Measurements from ENCODE around the gene S100A8. TPM values are rescaled to one million over a fixed set of nuclear protein-coding genes. Genes with fewer than 3 reads are reported as not detected.

S100A8 gene
- polyA plus RNA-seq, 1 donor (not counting 4 experiments of a cell fraction or from before 2014, with no cell fraction given) = 403 TPM

DNA sequence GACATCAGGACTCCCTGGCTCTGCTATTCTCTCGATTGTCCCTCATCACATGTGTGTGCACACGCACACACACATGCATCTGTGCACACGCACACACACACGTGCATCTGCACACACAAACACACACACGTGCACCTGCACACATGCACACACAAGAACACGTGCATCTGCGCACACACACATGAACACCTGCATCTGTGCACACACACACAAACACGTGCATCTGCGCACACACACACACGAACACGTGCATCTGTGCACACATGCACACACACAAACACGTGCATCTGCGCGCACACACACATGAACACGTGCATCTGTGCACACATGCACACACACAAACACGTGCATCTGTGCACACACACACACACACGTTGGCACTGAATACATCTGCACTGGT, 40.1 kb upstream of the S100A8 start:
- Histone ChIP-seq H3K4me3 (ENCODE audit: control insufficient read depth in 2 of 3, extremely low read depth in 1 of 3, insufficient read depth in 2 of 3, low read depth in 1 of 3, low read length in 3 of 3) (no peak overlapping the region), H2AFZ (ENCODE audit: control insufficient read depth, low read length) (no peak overlapping the region), H3K4me1 (ENCODE audit: control insufficient read depth, extremely low read depth, insufficient read depth, low read length) (peaks cover 7% of the 10 kb centered on the region), H3K9me1 (ENCODE audit: control insufficient read depth, extremely low read depth, insufficient read depth, low read length) (no peaks in the 10 kb centered on the region), H3K9me3 (ENCODE audit: control insufficient read depth, low read depth, low read length) (no peaks in the 10 kb centered on the region), H3K4me2 (ENCODE audit: control insufficient read depth, extremely low read depth, insufficient read depth, low read depth, low read length) (no peak overlapping the region), H3K27ac (ENCODE audit: control insufficient read depth, insufficient read depth, low read length) (no peak overlapping the region), H3K27me3 (ENCODE audit: control insufficient read depth, extremely low read depth, insufficient read depth, low read length) (peaks cover 13% of the 10 kb centered on the region), H4K20me1 (ENCODE audit: control insufficient read depth, extremely low read depth, insufficient read depth, low read length) (no peaks in the 10 kb centered on the region), H3K9ac (ENCODE audit: control insufficient read depth, extremely low read depth, insufficient read depth, low read length) (no peak overlapping the region), H3K79me2 (ENCODE audit: control insufficient read depth, insufficient read depth, low read length) (no peaks in the 10 kb centered on the region), H3K36me3 (ENCODE audit: control insufficient read depth in 2 of 2, extremely low read depth in 1 of 2, insufficient read depth in 2 of 2, low read length in 2 of 2) (no peaks in the 10 kb centered on the region)
- dilution Hi-C loops (cut with MboI; ENCODE audit: extremely low pct_ligation_motif_present, low sequenced_read_pairs) = no loop called here
- TF ChIP-seq EZH2 (IDR thresholded peaks at IDR 0.05; ENCODE audit: low read length) = no peak
- TF ChIP-seq, protein P1, sequence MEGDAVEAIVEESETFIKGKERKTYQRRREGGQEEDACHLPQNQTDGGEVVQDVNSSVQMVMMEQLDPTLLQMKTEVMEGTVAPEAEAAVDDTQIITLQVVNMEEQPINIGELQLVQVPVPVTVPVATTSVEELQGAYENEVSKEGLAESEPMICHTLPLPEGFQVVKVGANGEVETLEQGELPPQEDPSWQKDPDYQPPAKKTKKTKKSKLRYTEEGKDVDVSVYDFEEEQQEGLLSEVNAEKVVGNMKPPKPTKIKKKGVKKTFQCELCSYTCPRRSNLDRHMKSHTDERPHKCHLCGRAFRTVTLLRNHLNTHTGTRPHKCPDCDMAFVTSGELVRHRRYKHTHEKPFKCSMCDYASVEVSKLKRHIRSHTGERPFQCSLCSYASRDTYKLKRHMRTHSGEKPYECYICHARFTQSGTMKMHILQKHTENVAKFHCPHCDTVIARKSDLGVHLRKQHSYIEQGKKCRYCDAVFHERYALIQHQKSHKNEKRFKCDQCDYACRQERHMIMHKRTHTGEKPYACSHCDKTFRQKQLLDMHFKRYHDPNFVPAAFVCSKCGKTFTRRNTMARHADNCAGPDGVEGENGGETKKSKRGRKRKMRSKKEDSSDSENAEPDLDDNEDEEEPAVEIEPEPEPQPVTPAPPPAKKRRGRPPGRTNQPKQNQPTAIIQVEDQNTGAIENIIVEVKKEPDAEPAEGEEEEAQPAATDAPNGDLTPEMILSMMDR (optimal IDR thresholded peaks at IDR 0.05 in 1 of 3, IDR thresholded peaks at IDR 0.05 in 1 of 3, conservative IDR thresholded peaks at IDR 0.05 in 1 of 3; ENCODE audit: extremely low read depth in 1 of 3, insufficient read depth in 2 of 3, low read length in 3 of 3) = no peak
- DNase-seq (ENCODE audit: low read depth, low spot score) (no peak), FAIRE-seq (no peak)

DNA sequence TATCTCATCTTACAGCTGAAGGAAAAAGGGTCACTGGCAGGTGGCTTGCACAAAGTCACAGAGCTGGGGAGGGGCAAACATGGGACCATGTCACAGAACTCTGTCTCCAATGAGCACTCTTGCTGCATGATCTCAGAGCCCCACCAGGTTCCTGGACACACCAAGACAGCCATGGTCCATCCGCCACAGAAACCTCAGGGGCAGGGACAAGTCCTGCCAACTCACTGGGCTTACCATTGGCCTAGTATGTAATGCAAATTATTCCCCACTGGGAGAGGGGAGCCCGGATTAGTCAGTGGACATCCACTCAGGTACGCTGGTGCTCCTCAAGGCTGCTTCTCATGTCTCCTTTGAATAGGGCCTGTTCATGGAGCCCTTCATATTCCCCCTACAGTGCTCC, 39.7 kb upstream of the S100A8 start:
- Histone ChIP-seq H3K27me3 (ENCODE audit: control insufficient read depth, extremely low read depth, insufficient read depth, low read length) (peaks cover 13% of the 10 kb centered on the region), H3K27ac (ENCODE audit: control insufficient read depth, insufficient read depth, low read length) (no peak overlapping the region), H2AFZ (ENCODE audit: control insufficient read depth, low read length) (no peak overlapping the region), H3K4me1 (ENCODE audit: control insufficient read depth, extremely low read depth, insufficient read depth, low read length) (peaks cover 7% of the 10 kb centered on the region), H4K20me1 (ENCODE audit: control insufficient read depth, extremely low read depth, insufficient read depth, low read length) (no peaks in the 10 kb centered on the region), H3K9me3 (ENCODE audit: control insufficient read depth, low read depth, low read length) (no peaks in the 10 kb centered on the region), H3K79me2 (ENCODE audit: control insufficient read depth, insufficient read depth, low read length) (no peaks in the 10 kb centered on the region), H3K9ac (ENCODE audit: control insufficient read depth, extremely low read depth, insufficient read depth, low read length) (no peak overlapping the region), H3K36me3 (ENCODE audit: control insufficient read depth in 2 of 2, extremely low read depth in 1 of 2, insufficient read depth in 2 of 2, low read length in 2 of 2) (no peaks in the 10 kb centered on the region), H3K4me2 (ENCODE audit: control insufficient read depth, extremely low read depth, insufficient read depth, low read depth, low read length) (no peak overlapping the region), H3K9me1 (ENCODE audit: control insufficient read depth, extremely low read depth, insufficient read depth, low read length) (no peaks in the 10 kb centered on the region), H3K4me3 (ENCODE audit: control insufficient read depth in 2 of 3, extremely low read depth in 1 of 3, insufficient read depth in 2 of 3, low read depth in 1 of 3, low read length in 3 of 3) (no peak overlapping the region)
- TF ChIP-seq, protein P1 (optimal IDR thresholded peaks at IDR 0.05 in 1 of 3, IDR thresholded peaks at IDR 0.05 in 1 of 3, conservative IDR thresholded peaks at IDR 0.05 in 1 of 3; ENCODE audit: extremely low read depth in 1 of 3, insufficient read depth in 2 of 3, low read length in 3 of 3) = no peak
- no peak for TF ChIP-seq EZH2 (IDR thresholded peaks at IDR 0.05; ENCODE audit: low read length)
- dilution Hi-C loops (cut with MboI; ENCODE audit: extremely low pct_ligation_motif_present, low sequenced_read_pairs) = no loop called here
- DNase-seq (ENCODE audit: low read depth, low spot score) (no peak), FAIRE-seq (no peak)

Data from keratinocyte (primary cell).